GM10266 (cell line): ENCODE measurements around the gene ANGPTL2.

Experiments
- DNase-seq: peaks from one replicate; pipeline ENCODE4 v3.0.0; 2012; ENCODE audit errors: extremely low spot score
- CTCF ChIP-seq: IDR thresholded peaks from 2 replicates; pipeline ENCODE4 v1.5.1; 2012; ENCODE audit warnings: mild to moderate bottlenecking, low read depth; ENCODE audit not compliant: control insufficient read depth, insufficient read depth; ENCODE audit errors: missing control alignments

Gene ANGPTL2

DNA sequence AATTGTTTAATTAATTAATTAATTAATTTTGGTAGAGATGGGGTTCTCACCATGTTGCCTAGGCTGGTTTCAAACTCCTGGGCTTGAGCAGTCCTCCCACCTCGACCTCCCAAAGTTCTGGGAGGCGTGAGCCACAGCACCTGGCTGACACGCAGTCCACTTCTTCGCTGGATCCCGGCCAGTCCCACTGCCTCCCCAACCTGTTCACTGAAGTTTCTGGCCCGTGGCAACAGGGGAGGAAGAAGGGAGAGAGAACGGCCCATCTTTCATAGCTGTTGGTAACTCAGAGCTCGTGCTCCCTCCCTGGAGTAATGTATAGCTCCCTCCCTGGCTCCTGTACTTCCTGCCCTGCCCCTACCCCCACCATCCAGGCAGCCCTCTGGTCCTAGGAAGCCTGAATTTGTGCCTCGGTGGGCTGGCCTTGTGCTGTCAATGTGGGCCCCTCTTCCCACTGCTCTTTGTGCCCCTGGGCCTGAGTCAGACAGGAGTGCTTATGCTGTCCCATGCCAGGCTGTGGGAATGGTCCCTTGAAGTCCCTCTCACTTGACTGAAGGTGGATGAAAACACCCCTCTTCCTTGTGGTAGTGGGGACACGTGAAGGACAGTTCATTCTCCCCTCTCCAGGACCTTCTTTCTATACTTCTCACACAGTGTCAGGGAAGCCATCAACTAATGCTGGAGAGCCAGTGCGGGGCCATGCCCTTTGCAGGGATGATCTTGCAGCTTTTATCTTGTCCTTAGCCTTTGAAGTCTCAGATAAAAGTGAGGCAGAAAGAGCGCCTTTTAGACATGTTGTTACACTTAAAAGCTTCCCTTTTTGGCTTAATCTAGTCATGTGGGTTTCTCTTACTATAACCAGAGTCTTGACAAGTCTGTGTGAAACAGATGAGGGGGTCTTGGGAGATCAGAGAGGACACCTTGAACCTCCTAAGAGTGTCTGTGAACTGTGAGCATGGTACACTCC lies 38.1 kb downstream of the ANGPTL2 start:
- no peak for DNase-seq
- TF ChIP-seq CTCF = no peak

DNA sequence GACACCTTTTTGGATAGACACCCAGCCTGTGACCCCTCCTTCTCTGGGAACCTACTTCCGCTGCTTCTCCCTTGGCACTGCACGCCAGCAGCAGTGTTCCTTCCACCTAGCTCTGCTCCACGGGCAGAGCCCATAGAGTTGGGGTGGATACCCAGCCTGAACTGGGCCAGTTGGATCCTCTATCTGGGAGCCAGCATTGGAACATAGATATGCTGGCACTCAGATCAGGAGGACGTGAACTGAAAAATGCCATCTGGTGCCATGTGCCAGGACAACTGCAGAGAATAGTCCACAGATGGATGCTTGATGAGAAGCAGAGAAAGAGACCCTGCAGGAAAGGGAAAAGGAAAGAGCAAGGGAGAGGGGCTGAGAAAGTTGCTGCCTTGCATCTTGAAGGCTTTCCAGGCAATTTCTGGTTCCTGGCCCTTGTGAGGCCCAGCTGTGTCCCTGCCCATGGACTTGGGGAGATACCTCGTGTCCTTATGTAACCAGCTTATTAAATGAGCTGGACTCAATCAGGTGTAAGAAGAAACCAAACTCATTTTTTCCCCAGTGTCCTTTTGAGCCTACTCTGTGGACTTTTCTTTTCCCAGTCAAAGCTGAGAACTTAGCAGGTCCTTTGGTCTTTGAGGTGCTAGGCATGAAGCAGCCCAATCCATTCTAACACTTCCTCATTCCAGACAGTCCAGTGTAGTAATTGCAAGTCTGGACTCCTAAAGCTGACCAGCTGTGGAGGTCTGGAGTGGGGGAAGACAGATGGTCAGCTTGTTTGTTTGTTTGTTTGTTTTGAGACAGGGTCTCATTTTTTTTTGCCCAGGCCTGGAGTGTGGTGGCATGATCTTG lies 39.1 kb downstream of the ANGPTL2 start:
- no peak for TF ChIP-seq CTCF
- no peak for DNase-seq

- no peak for DNase-seq
- no peak for TF ChIP-seq CTCF
Observed at GRCh38 chr9:127081250-127082185, 40.9 kb downstream of the ANGPTL2 start.

DNA sequence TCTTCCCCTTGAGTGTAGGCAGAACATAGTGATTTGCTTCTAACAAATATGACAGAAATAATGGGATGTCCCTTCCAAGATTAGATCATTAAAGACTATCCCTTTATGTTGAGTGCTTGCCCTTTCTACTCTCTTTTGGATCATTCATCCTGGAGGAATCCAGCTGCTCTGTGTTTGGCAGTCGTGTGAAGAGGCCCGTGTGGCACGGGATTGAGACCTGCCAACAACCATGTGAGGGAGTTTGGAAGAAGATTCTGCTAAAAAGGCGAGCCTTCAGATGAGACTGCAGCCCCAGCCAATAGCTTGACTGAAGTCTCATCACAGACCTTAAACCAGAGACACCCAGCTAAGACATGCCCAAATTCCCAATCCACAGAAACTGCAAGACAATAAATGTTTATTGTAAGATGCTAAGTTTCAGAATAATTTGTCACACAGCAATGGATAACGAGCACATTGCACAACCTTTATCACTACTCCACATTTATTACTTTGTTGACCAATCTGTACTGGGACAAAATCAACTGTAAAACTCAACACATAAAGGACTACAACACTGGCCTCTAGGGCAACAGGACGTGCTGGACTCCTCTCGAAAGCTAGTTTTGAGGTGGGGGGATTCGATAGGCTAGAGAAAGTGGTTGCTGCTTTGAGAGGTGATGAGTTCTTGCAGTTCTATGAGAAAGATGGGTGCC lies 42.8 kb downstream of the ANGPTL2 start:
- no peak for TF ChIP-seq CTCF
- no peak for DNase-seq

- no peak for DNase-seq
- no peak for TF ChIP-seq CTCF
Observed at GRCh38 chr9:127078988-127079387, 43.4 kb downstream of the ANGPTL2 start.

GRCh38 chr9:127078336-127078735 lies 44.1 kb downstream of the ANGPTL2 start:
- DNase-seq = no peak
- no peak for TF ChIP-seq CTCF
